Measurements from ENCODE around the gene FBXO28.

GRCh38 chr1:224069138-224069537, 44.8 kb upstream of the FBXO28 start:
- TF ChIP-seq POLR2A (IDR thresholded peaks at IDR 0.05; ENCODE audit: low read depth, low read length) (no peak), CTCF (IDR thresholded peaks at IDR 0.05; ENCODE audit: extremely low read depth in 1 of 2, insufficient read depth in 1 of 2, low read depth in 1 of 2, low read length in 2 of 2) (no peak), EZH2 (IDR thresholded peaks at IDR 0.05; ENCODE audit: borderline replicate concordance, low read depth, low read length, severe bottlenecking) (no peak), MAX (IDR thresholded peaks at IDR 0.05; ENCODE audit: insufficient read depth, insufficient read length) (no peak), POLR2AphosphoS5 (IDR thresholded peaks at IDR 0.05; ENCODE audit: insufficient read depth, low read depth, low read length) (no peak)

All from endothelial cell of umbilical vein (primary cell).